ENCODE results near the gene SYTL4.

Gene SYTL4

DNA sequence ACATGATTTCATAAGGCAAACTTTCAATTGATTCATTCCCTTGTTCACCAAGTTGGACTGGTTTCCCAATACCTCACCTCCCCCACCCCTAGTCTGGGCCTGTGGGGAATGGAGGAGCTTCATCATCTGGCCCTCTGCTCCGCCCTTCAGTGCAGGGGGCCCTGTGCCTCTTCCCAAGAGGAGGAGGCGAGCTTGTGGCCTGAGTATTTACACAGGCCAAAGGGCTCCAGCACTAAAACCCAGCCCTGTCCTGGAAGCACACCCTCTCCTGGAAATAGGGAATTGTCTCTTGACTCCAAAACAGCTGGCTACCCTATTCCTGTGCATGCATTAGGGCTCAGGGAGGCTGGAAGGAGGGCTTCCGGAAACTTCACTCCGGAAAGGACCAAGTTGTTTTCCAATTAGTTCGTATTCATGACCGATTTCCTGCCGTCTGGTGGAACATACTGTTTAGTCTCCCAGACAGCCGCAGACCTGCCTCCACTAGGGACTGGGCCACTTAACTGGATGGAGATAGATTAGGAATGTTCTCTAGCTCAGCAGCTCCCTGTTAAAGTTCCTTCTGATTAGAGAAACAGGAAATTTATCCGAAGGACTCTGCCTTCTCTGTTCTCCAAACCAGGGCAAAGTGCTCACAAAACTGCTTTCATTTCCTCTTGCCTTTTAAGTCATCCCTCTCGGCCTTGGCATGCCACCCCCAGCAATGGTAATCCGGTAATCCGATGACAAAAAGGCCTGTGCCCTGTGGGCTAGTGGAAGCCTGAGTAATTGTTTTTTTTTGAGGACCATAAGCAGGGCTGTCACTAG is 82.2 kb downstream of the SYTL4 start:
- H3K27ac ChIP-seq = peak overlapping the region; percentile 36 to 82
- DNase-seq (ENCODE audit: low spot score) = peak; percentile 84
- TF ChIP-seq, protein P1, sequence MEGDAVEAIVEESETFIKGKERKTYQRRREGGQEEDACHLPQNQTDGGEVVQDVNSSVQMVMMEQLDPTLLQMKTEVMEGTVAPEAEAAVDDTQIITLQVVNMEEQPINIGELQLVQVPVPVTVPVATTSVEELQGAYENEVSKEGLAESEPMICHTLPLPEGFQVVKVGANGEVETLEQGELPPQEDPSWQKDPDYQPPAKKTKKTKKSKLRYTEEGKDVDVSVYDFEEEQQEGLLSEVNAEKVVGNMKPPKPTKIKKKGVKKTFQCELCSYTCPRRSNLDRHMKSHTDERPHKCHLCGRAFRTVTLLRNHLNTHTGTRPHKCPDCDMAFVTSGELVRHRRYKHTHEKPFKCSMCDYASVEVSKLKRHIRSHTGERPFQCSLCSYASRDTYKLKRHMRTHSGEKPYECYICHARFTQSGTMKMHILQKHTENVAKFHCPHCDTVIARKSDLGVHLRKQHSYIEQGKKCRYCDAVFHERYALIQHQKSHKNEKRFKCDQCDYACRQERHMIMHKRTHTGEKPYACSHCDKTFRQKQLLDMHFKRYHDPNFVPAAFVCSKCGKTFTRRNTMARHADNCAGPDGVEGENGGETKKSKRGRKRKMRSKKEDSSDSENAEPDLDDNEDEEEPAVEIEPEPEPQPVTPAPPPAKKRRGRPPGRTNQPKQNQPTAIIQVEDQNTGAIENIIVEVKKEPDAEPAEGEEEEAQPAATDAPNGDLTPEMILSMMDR (IDR thresholded peaks at IDR 0.05) = no peak
- no peak overlapping the region for H3K4me3 ChIP-seq

DNA sequence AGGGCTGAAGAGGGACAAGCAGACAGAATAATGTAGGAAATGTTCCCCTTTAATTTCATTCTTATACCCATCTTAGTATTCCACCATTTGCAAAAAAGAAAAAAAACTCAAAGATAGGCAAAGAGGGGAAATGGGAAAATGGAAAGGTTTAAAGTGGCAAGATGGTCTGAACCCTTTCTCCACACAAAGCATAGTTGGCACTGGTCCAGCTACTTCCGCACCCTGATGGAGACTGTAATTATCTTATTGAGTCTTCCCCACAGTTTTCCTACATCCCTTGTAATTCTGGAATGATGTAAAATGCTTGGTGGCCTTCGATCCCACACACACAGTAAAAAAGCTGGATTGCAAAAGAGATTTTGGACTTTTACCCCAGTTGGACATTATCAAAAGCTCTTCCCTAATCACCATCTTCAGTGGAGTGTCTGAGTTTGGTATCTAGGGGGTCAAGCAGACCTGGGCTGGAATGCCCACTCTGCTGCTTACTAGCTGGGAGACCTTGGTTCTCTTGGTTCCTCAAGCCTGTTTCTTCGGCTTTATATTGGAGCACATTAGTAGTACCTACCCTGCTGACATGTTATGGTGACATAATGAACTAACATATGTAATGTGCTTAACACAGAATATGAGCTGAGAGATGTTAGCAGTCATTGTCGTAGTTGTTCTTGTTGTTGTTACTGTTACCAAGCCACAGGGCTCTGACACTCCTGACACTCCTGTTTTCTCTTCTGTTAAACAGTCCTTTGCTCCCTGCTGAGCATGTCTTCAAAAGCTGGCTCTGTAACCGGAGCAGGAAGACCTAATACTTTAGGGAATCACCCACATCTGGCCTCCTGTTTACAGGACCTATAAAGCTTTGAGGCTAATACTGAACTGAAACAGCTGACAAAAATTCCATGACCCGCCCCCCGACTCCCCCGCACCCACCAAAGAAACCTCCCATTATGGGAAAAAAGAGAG is 83.2 kb downstream of the SYTL4 start:
- peak overlapping the region in 1 of 2 donors; percentile 82 for H3K27ac ChIP-seq
- H3K4me3 ChIP-seq = peak overlapping the region; percentile 15
- TF ChIP-seq, protein P1 (IDR thresholded peaks at IDR 0.05) = no peak
- no peak for DNase-seq (ENCODE audit: low spot score)

DNA sequence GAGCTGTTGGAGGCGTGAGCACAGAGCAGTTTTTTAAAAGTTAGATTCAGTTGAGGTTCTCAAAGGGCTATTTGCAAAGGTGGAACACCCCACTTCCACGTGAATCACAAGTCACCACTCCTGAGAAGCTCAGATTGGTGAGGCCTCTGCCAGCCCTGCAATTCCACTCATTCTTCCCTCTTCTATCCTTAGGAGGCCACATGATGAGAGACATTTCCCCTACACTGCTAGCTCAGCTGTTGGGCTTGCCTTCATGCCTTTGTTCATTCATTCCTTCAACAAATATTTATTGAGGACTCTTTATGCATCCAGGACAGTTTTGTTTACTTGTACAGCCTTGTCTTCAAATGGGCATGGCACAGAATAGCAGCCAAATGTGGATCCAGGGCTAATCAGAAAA is 84.2 kb downstream of the SYTL4 start:
- Histone ChIP-seq H3K4me3 (peak overlapping the region; percentile 15), H3K27ac (peak overlapping the region in 1 of 2 donors; percentile 82)
- DNase-seq (ENCODE audit: low spot score) = no peak
- TF ChIP-seq, protein P1 (IDR thresholded peaks at IDR 0.05) = no peak

DNA sequence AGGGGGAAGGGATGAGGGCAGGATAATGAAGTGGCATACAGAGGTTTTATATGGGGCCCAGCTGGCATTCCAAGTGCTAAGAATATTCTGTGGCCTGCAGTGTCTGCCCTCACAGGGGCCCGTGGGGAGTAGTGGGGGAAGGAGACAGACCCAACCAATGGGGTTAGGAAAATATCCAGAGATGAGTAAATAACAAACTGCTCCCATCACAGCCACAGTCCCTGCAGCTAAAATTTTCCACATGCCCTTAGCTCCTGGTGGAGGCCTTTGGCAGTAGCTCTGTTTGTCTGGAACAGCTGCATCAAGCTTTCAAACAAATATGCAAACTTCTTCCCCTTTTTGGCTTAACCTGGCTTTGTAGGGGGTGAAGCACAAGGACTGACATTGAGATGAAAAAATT is 84.8 kb downstream of the SYTL4 start:
- Histone ChIP-seq H3K27ac (peak overlapping the region in 1 of 2 donors; percentile 82), H3K4me3 (peak overlapping the region; percentile 31)
- TF ChIP-seq, protein P1 (IDR thresholded peaks at IDR 0.05) = no peak

DNA sequence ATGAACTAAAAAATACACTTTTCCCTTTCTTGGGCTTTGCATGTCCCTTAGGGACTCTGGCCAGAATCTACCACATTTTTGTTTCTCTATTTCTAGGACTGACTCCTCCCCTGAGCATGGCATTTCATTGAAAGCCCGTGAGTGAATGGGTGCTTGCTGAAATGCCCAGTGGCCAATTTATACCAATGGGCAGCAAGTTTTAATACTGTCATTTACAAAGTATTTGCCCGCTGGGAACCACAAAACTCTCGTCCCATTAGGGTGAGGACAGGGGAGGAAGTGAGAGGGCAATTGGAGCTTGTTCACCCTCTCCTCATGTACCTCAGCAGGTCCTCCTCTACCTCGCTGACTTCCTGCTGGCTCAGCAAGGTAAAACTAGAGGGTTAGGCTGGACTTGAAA is 86.8 kb downstream of the SYTL4 start:
- H3K27ac ChIP-seq = peak overlapping the region; percentile 32 to 80
- DNase-seq (ENCODE audit: low spot score) = no peak
- H3K4me3 ChIP-seq = peak overlapping the region; percentile 64
- TF ChIP-seq, protein P1 (IDR thresholded peaks at IDR 0.05) = no peak

More for the DNA sequence above, 84.8 kb downstream of the SYTL4 start:
- no peak for DNase-seq (ENCODE audit: low spot score)

DNA sequence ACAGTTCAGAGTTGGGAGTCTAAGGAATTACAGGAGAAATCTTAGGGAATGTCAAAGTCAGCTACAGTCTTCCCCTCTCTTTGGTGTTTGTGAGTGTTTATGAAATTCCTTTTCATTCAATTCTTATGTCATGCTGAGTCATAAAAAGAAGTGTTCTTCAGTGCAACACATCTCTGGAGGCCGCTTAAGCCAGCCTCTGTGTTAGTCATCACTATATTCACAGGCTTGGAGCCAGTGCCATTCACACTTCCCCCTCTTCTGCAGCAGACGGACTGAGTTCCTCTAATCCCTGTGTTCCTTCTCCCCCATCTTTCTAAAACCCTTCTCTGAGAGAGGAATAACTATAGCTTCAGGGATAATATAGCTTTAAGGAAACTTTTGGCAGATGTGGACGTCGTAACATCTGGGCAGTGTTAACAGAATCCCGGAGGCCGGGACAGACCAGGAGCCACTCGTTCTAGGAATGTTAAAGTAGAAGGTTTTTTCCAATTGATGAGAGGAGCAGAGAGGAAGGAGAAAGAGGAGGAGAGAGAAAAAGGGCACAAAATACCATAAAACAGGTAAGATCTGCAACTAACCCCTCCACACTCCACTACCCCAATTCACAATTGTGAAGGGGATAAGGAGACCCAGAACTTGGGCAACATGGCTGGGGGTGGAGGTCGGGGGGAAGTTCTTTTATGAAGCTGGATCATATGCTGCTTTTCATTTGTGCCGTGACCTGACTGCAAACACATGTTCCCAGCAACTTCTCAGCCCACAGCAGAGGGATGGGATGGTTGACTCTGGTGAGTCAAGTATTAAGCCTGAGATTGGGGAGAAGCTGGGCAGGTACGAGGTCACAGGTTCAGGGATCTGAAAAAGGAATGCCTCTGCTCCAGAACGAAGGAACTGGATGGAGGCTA is 87.7 kb downstream of the SYTL4 start, which contains the start of gene SRPX2:
SRPX2 (plus strand) TSS at position 244 of the 905 bp plus-strand sequence. CDS start 2,124 bp downstream, outside the sequence.
- TF ChIP-seq, protein P1 (IDR thresholded peaks at IDR 0.05) = no peak
- peak within 1 kb of the TSS; percentile 32 to 80 for H3K27ac ChIP-seq
- H3K4me3 ChIP-seq = peak within 1 kb of the TSS; percentile 64
- DNase-seq (ENCODE audit: low spot score) = no peak

Measured in coronary artery (tissue), 2 donors.